ENCODE measurements around the gene WWOX.

The WWOX gene

GRCh38 chr16:78596996-78597422 lies 497.6 kb downstream of the WWOX start:
- TF ChIP-seq FOXP2 (optimal IDR thresholded peaks at IDR 0.05; ENCODE audit: borderline replicate concordance, extremely low read depth, extremely low read length, insufficient read depth) (no peak), REST (IDR thresholded peaks at IDR 0.05; ENCODE audit: insufficient read depth in 1 of 2, low read depth in 2 of 2, low read length in 2 of 2) (no peak), TAF1 (IDR thresholded peaks at IDR 0.05; ENCODE audit: borderline replicate concordance, insufficient read depth, low read length) (no peak), POLR2AphosphoS5 (IDR thresholded peaks at IDR 0.05; ENCODE audit: low read depth, low read length) (no peak), SIN3A (IDR thresholded peaks at IDR 0.05; ENCODE audit: borderline replicate concordance, insufficient read depth, low read length) (no peak)

DNA sequence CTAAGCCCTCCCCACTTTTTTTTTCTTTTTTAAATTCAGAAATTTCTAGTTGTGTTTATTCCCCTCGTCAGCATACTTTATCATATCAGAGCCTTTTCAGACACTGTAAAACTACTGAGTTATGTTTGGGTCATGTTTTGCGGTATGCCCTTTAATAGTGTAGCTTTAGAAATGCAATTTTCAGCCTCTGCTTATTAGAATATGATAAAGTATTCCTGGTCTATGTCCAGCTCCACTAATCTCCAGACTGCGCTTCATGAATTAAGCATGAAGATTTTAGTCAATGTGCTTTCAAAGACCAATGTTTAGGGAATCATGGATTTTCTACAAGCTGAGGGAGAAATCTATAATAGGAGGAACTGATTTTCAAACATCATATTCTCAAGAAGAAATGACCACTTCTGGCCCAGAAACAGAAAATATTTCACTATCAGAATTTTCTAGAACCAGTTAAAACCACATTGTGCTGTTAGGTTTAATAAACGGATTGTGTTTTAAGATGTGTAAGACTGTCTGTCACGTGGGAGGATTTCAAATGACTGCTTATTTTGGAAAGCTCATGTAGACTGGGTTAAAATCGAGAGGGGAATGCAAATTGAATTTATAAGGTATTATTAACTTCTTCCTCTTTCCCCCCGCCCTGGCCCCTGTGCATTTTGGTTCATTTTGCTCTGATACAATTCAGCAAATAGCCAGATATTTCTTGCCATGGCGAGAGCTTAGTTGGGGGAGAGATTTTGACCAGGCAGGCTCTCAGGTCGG lies 498.5 kb downstream of the WWOX start:
- no peak for TF ChIP-seq POLR2AphosphoS5 (IDR thresholded peaks at IDR 0.05; ENCODE audit: low read depth, low read length)

GRCh38 chr16:78599271-78599670 lies 499.8 kb downstream of the WWOX start:
- TF ChIP-seq FOXP2 (optimal IDR thresholded peaks at IDR 0.05; ENCODE audit: borderline replicate concordance, extremely low read depth, extremely low read length, insufficient read depth): no peak

GRCh38 chr16:78605548-78606101 lies 506.2 kb downstream of the WWOX start:
- TF ChIP-seq REST (IDR thresholded peaks at IDR 0.05; ENCODE audit: insufficient read depth in 1 of 2, low read depth in 2 of 2, low read length in 2 of 2) (no peak), SIN3A (IDR thresholded peaks at IDR 0.05; ENCODE audit: borderline replicate concordance, insufficient read depth, low read length) (no peak), POLR2AphosphoS5 (IDR thresholded peaks at IDR 0.05; ENCODE audit: low read depth, low read length) (no peak), FOXP2 (optimal IDR thresholded peaks at IDR 0.05; ENCODE audit: borderline replicate concordance, extremely low read depth, extremely low read length, insufficient read depth) (no peak), TAF1 (IDR thresholded peaks at IDR 0.05; ENCODE audit: borderline replicate concordance, insufficient read depth, low read length) (no peak)

DNA sequence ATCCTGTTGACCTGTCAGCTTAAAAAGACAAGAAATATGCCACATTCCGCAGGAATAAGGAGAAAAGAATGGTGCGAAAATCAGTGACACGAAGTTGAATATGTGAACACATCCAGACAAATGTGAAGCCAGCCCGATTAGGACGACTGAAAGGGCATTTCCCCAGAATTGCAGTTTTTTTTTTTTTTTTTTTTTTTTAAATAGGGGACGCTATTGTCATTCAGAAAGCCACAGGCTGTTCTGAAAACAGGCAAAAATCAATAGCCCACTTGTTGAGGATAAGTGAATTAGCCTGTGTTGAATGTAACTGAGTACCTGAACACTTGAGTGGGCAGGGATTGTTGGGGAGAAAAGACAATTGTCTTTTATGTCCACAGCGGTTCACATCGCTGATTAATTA lies 507.1 kb downstream of the WWOX start:
- TF ChIP-seq SIN3A (IDR thresholded peaks at IDR 0.05; ENCODE audit: borderline replicate concordance, insufficient read depth, low read length): no peak
- TF ChIP-seq FOXP2 (optimal IDR thresholded peaks at IDR 0.05; ENCODE audit: borderline replicate concordance, extremely low read depth, extremely low read length, insufficient read depth): no peak
- TF ChIP-seq TAF1 (IDR thresholded peaks at IDR 0.05; ENCODE audit: borderline replicate concordance, insufficient read depth, low read length): no peak

DNA sequence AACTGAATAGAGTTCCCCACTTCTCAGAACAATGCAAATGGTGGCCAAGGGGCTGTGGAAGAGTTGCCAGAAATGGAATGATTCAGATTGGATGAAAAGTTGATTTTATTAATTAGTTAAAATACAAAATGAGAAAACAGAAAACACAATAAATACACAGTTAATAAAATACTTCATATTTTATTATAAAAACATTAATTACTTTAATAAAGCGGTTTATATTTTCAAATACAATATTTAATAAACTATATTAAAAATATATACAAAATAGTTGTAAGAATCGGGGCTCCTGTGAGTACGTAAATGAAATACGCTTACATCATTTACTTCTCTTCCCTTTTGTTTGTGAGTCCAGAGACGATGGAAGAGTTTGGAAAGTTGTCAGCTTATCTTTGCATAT lies 507.6 kb downstream of the WWOX start:
- no peak for TF ChIP-seq TAF1 (IDR thresholded peaks at IDR 0.05; ENCODE audit: borderline replicate concordance, insufficient read depth, low read length)
- TF ChIP-seq SIN3A (IDR thresholded peaks at IDR 0.05; ENCODE audit: borderline replicate concordance, insufficient read depth, low read length): no peak
- no peak for TF ChIP-seq REST (IDR thresholded peaks at IDR 0.05; ENCODE audit: insufficient read depth in 1 of 2, low read depth in 2 of 2, low read length in 2 of 2)
- no peak for TF ChIP-seq FOXP2 (optimal IDR thresholded peaks at IDR 0.05; ENCODE audit: borderline replicate concordance, extremely low read depth, extremely low read length, insufficient read depth)
- no peak for TF ChIP-seq POLR2AphosphoS5 (IDR thresholded peaks at IDR 0.05; ENCODE audit: low read depth, low read length)
